Measurements from ENCODE around the gene GOPC.
"Not testable (repeated sequence)": the region's sequence is repeated elsewhere in the genome, so short reads cannot be mapped to it uniquely, and the experiment has no call there.

The GOPC gene

GRCh38 chr6:117548797-117549301, 53.5 kb downstream of the GOPC start:
- DNase-seq (ENCODE audit: low read depth): no peak

GRCh38 chr6:117547688-117548621, 54.4 kb downstream of the GOPC start:
- DNase-seq (ENCODE audit: low read depth): no peak

GRCh38 chr6:117546674-117547073, 55.6 kb downstream of the GOPC start:
- no peak for DNase-seq (ENCODE audit: low read depth)

- no peak for DNase-seq (ENCODE audit: low read depth)
These were observed 57.1 kb downstream of the GOPC start for GRCh38 chr6:117545161-117545595.

GRCh38 chr6:117544716-117545115, 57.6 kb downstream of the GOPC start:
- no peak for DNase-seq (ENCODE audit: low read depth)

- DNase-seq (ENCODE audit: low read depth): no peak
These were observed 59.8 kb downstream of the GOPC start for GRCh38 chr6:117542493-117542892.

GRCh38 chr6:117540670-117541069, 61.6 kb downstream of the GOPC start:
- no peak for DNase-seq (ENCODE audit: low read depth)

GRCh38 chr6:117538615-117539014, 63.7 kb downstream of the GOPC start:
- DNase-seq (ENCODE audit: low read depth): no peak

GRCh38 chr6:117536317-117536716, 66.0 kb downstream of the GOPC start:
- DNase-seq (ENCODE audit: low read depth): no peak

GRCh38 chr6:117534974-117535373, 67.3 kb downstream of the GOPC start:
- no peak for DNase-seq (ENCODE audit: low read depth)

GRCh38 chr6:117533775-117534174, 68.5 kb downstream of the GOPC start:
- DNase-seq (ENCODE audit: low read depth): no peak

GRCh38 chr6:117531809-117532725, 70.2 kb downstream of the GOPC start:
- DNase-seq (ENCODE audit: low read depth): no peak

GRCh38 chr6:117531346-117531745, 71.0 kb downstream of the GOPC start:
- DNase-seq (ENCODE audit: low read depth): no peak

- no peak for DNase-seq (ENCODE audit: low read depth)
These were observed 71.7 kb downstream of the GOPC start for GRCh38 chr6:117530467-117531242.

GRCh38 chr6:117525607-117526006, 76.7 kb downstream of the GOPC start:
- DNase-seq (ENCODE audit: low read depth): no peak

GRCh38 chr6:117521791-117522502, 80.4 kb downstream of the GOPC start:
- no peak for DNase-seq (ENCODE audit: low read depth)

- no peak for DNase-seq (ENCODE audit: low read depth)
These were observed 81.5 kb downstream of the GOPC start for GRCh38 chr6:117520603-117521395.

- DNase-seq (ENCODE audit: low read depth): no peak
These were observed 83.4 kb downstream of the GOPC start for GRCh38 chr6:117518870-117519269.

- not testable (repeated sequence) for DNase-seq (ENCODE audit: low read depth)
These were observed 84.3 kb downstream of the GOPC start for GRCh38 chr6:117517995-117518394.

- DNase-seq (ENCODE audit: low read depth): no peak
These were observed 87.0 kb downstream of the GOPC start for GRCh38 chr6:117515326-117515725.
